ENCODE measurements around the gene DHX16.

The DHX16 gene

GRCh38 chr6:30654798-30655742 is 17.7 kb downstream of the DHX16 start:
- DNase-seq, result no peak
- no peak for TF ChIP-seq CTCF (IDR thresholded peaks at IDR 0.05)
- Histone ChIP-seq H3K36me3 (peaks cover 86 to 100% (median 93%) of the 10 kb centered on the region in 3 donors), H3K27me3 (no peaks in the 10 kb centered on the region), H3K4me3 (no peak overlapping the region), H3K9me3 (no peaks in the 10 kb centered on the region), H3K27ac (no peak overlapping the region), H3K4me1 (no peaks in the 10 kb centered on the region)
- intact Hi-C loops (cut with DNase I; ENCODE audit: low total_unique reads), result no loop called here

GRCh38 chr6:30651143-30651542 is 21.7 kb downstream of the DHX16 start:
- no peak for DNase-seq
- intact Hi-C loops (cut with DNase I; ENCODE audit: low total_unique reads), result no loop called here
- Histone ChIP-seq H3K9me3 (no peaks in the 10 kb centered on the region), H3K4me1 (peaks cover 4 to 19% (median 11%) of the 10 kb centered on the region in 4 donors), H3K4me3 (no peak overlapping the region), H3K27me3 (no peaks in the 10 kb centered on the region), H3K27ac (no peak overlapping the region), H3K36me3 (peaks cover 47 to 67% (median 53%) of the 10 kb centered on the region in 3 donors)
- no peak for TF ChIP-seq CTCF (IDR thresholded peaks at IDR 0.05)

GRCh38 chr6:30647242-30648116 is 25.3 kb downstream of the DHX16 start:
- no peak for TF ChIP-seq CTCF (IDR thresholded peaks at IDR 0.05)
- H3K36me3 ChIP-seq, result peaks cover 10 to 63% (median 23%) of the 10 kb centered on the region in 3 donors
- H3K4me3 ChIP-seq, result peak overlapping the region; percentile 82 to 100
- no peaks in the 10 kb centered on the region for H3K27me3 ChIP-seq
- intact Hi-C loops (cut with DNase I; ENCODE audit: low total_unique reads), result no loop called here
- DNase-seq, result peak; percentile 52 to 86
- H3K4me1 ChIP-seq, result peaks cover 4 to 21% (median 11%) of the 10 kb centered on the region in 4 donors
- no peaks in the 10 kb centered on the region for H3K9me3 ChIP-seq
- peak overlapping the region; percentile 91 to 99 for H3K27ac ChIP-seq

DNA sequence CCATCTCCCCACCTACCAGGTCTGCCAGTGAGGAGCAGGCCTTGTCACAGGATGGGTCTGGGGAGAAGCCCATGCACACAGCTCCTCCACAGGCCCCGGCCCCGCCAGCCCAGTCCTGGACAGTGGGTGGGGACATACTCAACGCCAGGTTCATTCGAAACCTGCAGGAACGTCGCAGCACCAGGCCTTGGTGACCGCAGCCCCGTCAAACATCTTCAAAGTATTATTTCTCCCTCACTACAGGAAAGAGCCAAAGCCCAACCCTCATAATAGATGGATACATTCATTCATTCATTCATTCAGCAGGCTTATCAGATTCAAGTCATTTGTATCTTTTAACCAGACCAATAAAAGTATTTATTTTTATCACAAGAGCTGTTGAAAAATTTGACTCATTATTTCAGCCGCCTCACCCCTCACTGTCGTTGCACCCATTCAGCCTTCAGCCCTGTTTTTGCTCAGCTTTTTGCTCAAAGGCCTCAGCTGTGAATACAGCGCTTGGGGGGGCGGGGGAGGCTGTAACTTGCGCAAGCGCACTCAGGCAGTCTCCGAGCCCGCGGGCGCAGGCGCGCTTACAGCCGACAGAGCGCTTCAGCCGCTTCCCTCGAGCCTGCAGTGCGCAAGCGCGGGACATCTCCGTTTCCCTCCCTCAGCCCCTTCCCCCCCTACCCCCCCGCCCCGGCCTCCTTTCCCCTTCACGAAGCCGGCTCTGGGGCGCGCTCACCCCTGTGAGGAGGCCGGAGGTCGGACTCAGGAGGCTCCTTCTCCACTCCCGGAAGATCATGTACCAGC is 26.2 kb downstream of the DHX16 start, which contains the start of gene C6orf136:
TSS of gene C6orf136 (plus strand) at position 684 of the 792 bp plus-strand sequence. CDS start at position 783, 99 bp downstream.
- H3K27me3 ChIP-seq, result no peaks in the 10 kb centered on the region
- H3K9me3 ChIP-seq, result no peaks in the 10 kb centered on the region
- peaks cover 4 to 63% (median 22%) of the 10 kb centered on the region in 3 donors for H3K36me3 ChIP-seq
- intact Hi-C loops (cut with DNase I; ENCODE audit: low total_unique reads), result no loop called here
- peak within 1 kb of the TSS; percentile 91 to 99 for H3K27ac ChIP-seq
- TF ChIP-seq CTCF (IDR thresholded peaks at IDR 0.05), result no peak
- H3K4me3 ChIP-seq, result peak within 1 kb of the TSS; percentile 82 to 100
- DNase-seq, result peak; percentile 87 to 94
- H3K4me1 ChIP-seq, result peaks cover 4 to 21% (median 11%) of the 10 kb centered on the region in 4 donors

- peaks cover 0 to 63% (median 15%) of the 10 kb centered on the region in 3 donors for H3K36me3 ChIP-seq
- H3K27me3 ChIP-seq, result no peaks in the 10 kb centered on the region
- no peak overlapping the region for H3K4me3 ChIP-seq
- no peaks in the 10 kb centered on the region for H3K9me3 ChIP-seq
- no peak overlapping the region for H3K27ac ChIP-seq
- H3K4me1 ChIP-seq, result peaks cover 4 to 21% (median 11%) of the 10 kb centered on the region in 4 donors
- DNase-seq, result no peak
- TF ChIP-seq CTCF (IDR thresholded peaks at IDR 0.05), result no peak
- intact Hi-C loops (cut with DNase I; ENCODE audit: low total_unique reads), result no loop called here
These were observed 26.8 kb downstream of the DHX16 start for GRCh38 chr6:30645989-30646388.

All from tibial artery (tissue), 4 donors.